B cell (primary cell): ENCODE results near the gene LMNTD1. TPM values are rescaled to one million over a fixed set of nuclear protein-coding genes. Genes with fewer than 3 reads are reported as not detected.

Experiments
- ATAC-seq: fragments of 200-7000 bp; cut with Tn5 transposase; one replicate; pipeline ENCODE4 v1.10.0; 2021; ENCODE audit warnings: low read depth, mild to moderate bottlenecking, moderate number of reproducible peaks, moderate library complexity
- CTCF ChIA-PET: fragments of 350-600 bp; sonication (Branson Sonifier 250); formaldehyde crosslinking; loops from one replicate; lab custom pipeline; 2021; ENCODE audit warnings: antibody characterized with exemption, inconsistent platforms; lab: Charles Lee
- POLR2A ChIA-PET: fragments of 350-600 bp; sonication (Branson Sonifier 250); formaldehyde crosslinking; loops from one replicate; lab custom pipeline; 2021; ENCODE audit warnings: antibody characterized with exemption; lab: Charles Lee
- DNase-seq: peaks from one replicate; pipeline ENCODE4 v3.0.0; 2013
- H2AFZ ChIP-seq: 2 replicates; pipeline ENCODE4 v1.6.1; 2012; ENCODE audit warnings: mild to moderate bottlenecking, low read depth, low read length; ENCODE audit not compliant: insufficient read depth, poor library complexity, severe bottlenecking
- H3K27ac ChIP-seq, 2 donors: 1 replicate in 1 of 2; 2 replicates in 1 of 2; pipeline ENCODE4 v1.5.1; 2012 to 2013; ENCODE audit warnings: low read length in 2 of 2, mild to moderate bottlenecking in 2 of 2, moderate library complexity in 1 of 2
- H3K27me3 ChIP-seq, 4 experiments: fragments of 200-600 bp in 1 of 4; sonication (generic) in 1 of 4; replicated peaks in 1 of 4; 1 replicate in 2 of 4; 2 replicates in 2 of 4; pipeline versions ENCODE4 v1.6.1 to v1.7.0; 2013 to 2016; ENCODE audit warnings: low read length in 3 of 4, mild to moderate bottlenecking in 2 of 4, mixed read lengths in 1 of 4, moderate library complexity in 1 of 4; ENCODE audit not compliant: insufficient read depth in 4 of 4, control insufficient read depth in 3 of 4; ENCODE audit errors: control extremely low read depth in 1 of 4
- H3K36me3 ChIP-seq, 2 experiments: replicated peaks in 1 of 2; 1 replicate in 1 of 2; 2 replicates in 1 of 2; pipeline versions ENCODE4 v1.6.1 to v1.7.1; 2013; ENCODE audit warnings: low read length in 1 of 2; ENCODE audit not compliant: insufficient read depth in 2 of 2, control insufficient read depth in 1 of 2; ENCODE audit errors: control extremely low read depth in 1 of 2, extremely low read depth in 1 of 2
- H3K4me1 ChIP-seq, 2 donors: fragments of 200-600 bp in 1 of 2; sonication (generic) in 1 of 2; 1 replicate in 1 of 2; 2 replicates in 1 of 2; pipeline versions ENCODE4 v1.5.1 to v1.6.1; 2013 to 2017; ENCODE audit warnings: low read length in 2 of 2; ENCODE audit not compliant: control insufficient read depth in 2 of 2, insufficient read depth in 2 of 2
- H3K4me2 ChIP-seq: replicated peaks from 2 replicates; pipeline ENCODE3; 2012; ENCODE audit warnings: mild to moderate bottlenecking, low read depth, low read length; ENCODE audit not compliant: poor library complexity, severe bottlenecking
- H3K4me3 ChIP-seq, 5 experiments: fragments of 200-600 bp in 1 of 5; sonication (generic) in 1 of 5; 1 replicate in 3 of 5; 2 replicates in 2 of 5; pipeline versions ENCODE4 v1.5.1 to v1.7.0; 2011 to 2016; ENCODE audit warnings: low read length in 4 of 5, mild to moderate bottlenecking in 4 of 5, low read depth in 2 of 5, control low read depth in 1 of 5, moderate library complexity in 1 of 5; ENCODE audit not compliant: insufficient read depth in 1 of 5; ENCODE audit errors: control extremely low read depth in 1 of 5, extremely low read depth in 1 of 5
- H3K79me2 ChIP-seq: fragments of 200-600 bp; sonication (generic); one replicate; pipeline ENCODE4 v1.6.0; 2016; ENCODE audit warnings: low read length; ENCODE audit not compliant: control insufficient read depth, insufficient read depth
- H3K9ac ChIP-seq: fragments of 200-600 bp; sonication (generic); 2 replicates; pipeline ENCODE4 v1.6.1; 2017; ENCODE audit warnings: mild to moderate bottlenecking, low read length, moderate library complexity
- H3K9me3 ChIP-seq, 3 donors: one replicate each; pipeline versions ENCODE4 v1.6.1 to v1.7.1; 2013; ENCODE audit warnings: low read length in 2 of 3; ENCODE audit not compliant: control insufficient read depth in 2 of 3, insufficient read depth in 1 of 3; ENCODE audit errors: control extremely low read depth in 1 of 3
- H4K20me1 ChIP-seq: 2 replicates; pipeline ENCODE4 v1.6.0; 2012; ENCODE audit warnings: mild to moderate bottlenecking, low read length; ENCODE audit not compliant: insufficient read depth, control insufficient read depth, poor library complexity, severe bottlenecking
- H3K27ac Mint-ChIP-seq: one replicate; pipeline ENCODE4 v1.8.0; 2021; ENCODE audit warnings: mixed read lengths
- H3K27me3 Mint-ChIP-seq: one replicate; pipeline ENCODE4 v1.8.0; 2021; ENCODE audit warnings: mixed read lengths
- H3K4me1 Mint-ChIP-seq: one replicate; pipeline ENCODE4 v1.8.0; 2021; ENCODE audit warnings: mixed read lengths
- H3K4me3 Mint-ChIP-seq: one replicate; pipeline ENCODE4 v1.8.0; 2021; ENCODE audit warnings: mixed read lengths
- H3K9me3 Mint-ChIP-seq: one replicate; pipeline ENCODE4 v1.8.0; 2022; ENCODE audit warnings: mixed read lengths; ENCODE audit not compliant: insufficient read depth
- EZH2 ChIP-seq: IDR thresholded peaks from 2 replicates; pipeline ENCODE4 v1.6.1; 2012; ENCODE audit warnings: borderline replicate concordance, low read depth, mild to moderate bottlenecking, moderate library complexity, low read length; ENCODE audit not compliant: insufficient read depth, poor library complexity, severe bottlenecking
- WGBS: methylation state at CpG from one replicate; pipeline ENCODE4 v1.1.5; 2013; ENCODE audit warnings: missing lambda C conversion rate; ENCODE audit not compliant: insufficient coverage; 5-methylcytosine and 5-hydroxymethylcytosine counted together
- intact Hi-C: fragments of 100-400 bp; cut with micrococcal nuclease; formaldehyde crosslinking; loops from one replicate; pipeline ENCODE4 v1.10.0; 2022
- polyA plus RNA-seq: library from polyadenylated mRNA; depleted of rRNA; stranded (reverse); fragments of >200 nt; gene quantifications from 2 replicates; pipeline ENCODE4 v1.2.3, GENCODE V29; 2012
- total RNA-seq, 2 donors: library from RNA; stranded (reverse); fragments of 120-200 nt in 1 of 2; gene quantifications; 1 replicate in 1 of 2; 2 replicates in 1 of 2; pipeline versions ENCODE4 v1.2.3 to v1.2.4, GENCODE V29; 2013 to 2022
- TF ChIP-seq, protein P1 (sequence below): fragments of 200-600 bp; IDR thresholded peaks from one replicate; pipeline ENCODE4 v1.8.0; 2022; ENCODE audit warnings: antibody characterized with exemption, mild to moderate bottlenecking

LMNTD1 gene
- total and polyA plus RNA-seq, 2 donors (not counting 1 experiment from before 2014, with no cell fraction given), result not detected

DNA sequence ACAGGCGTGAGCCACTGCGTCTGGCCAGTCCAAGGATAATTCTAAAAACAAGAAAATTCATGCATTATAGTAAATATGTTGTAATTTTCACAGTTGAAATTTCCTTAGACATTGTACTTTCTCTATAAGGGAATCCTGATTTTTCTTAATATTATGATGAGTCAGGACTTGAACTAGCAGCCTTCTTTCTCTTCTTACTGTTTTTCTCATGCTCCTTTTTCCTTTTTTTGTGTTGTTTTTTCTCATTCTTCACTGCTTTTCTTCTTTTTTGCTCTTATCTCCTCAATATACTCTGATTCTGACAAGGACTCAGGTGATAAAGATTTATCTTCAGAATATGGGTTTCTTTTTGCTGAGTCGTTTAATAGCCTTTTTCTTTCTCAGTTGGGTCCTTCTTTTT is 117.7 kb downstream of the LMNTD1 start:
- intact Hi-C loops, result no loop called here
- Mint-ChIP-seq H3K4me3 (no peak overlapping the region), H3K9me3 (no peaks in the 10 kb centered on the region), H3K4me1 (peaks cover 4% of the 10 kb centered on the region), H3K27me3 (peaks cover 5% of the 10 kb centered on the region), H3K27ac (no peak overlapping the region)
- POLR2A ChIA-PET, result no interaction called here
- no CpG with 5 or more reads among the region's 3 CpGs for WGBS
- Histone ChIP-seq H3K27me3 (no peaks in the 10 kb centered on the region), H3K79me2 (no peaks in the 10 kb centered on the region), H3K4me2 (no peak overlapping the region), H4K20me1 (no peaks in the 10 kb centered on the region), H3K9ac (no peak overlapping the region), H3K4me3 (no peak overlapping the region), H3K9me3 (no peaks in the 10 kb centered on the region), H3K4me1 (no peaks in the 10 kb centered on the region), H2AFZ (peak overlapping the region; percentile 75), H3K27ac (no peak overlapping the region), H3K36me3 (no peaks in the 10 kb centered on the region)
- CTCF ChIA-PET, result interaction anchor here (0.6 to 7.9 kb wide), 15 partner anchors 8 to 1361 kb away, joined by 3 to 39 read pairs (median 8); no protein-coding TSS in a partner anchor
- ATAC-seq, result no peak
- TF ChIP-seq, protein P1, sequence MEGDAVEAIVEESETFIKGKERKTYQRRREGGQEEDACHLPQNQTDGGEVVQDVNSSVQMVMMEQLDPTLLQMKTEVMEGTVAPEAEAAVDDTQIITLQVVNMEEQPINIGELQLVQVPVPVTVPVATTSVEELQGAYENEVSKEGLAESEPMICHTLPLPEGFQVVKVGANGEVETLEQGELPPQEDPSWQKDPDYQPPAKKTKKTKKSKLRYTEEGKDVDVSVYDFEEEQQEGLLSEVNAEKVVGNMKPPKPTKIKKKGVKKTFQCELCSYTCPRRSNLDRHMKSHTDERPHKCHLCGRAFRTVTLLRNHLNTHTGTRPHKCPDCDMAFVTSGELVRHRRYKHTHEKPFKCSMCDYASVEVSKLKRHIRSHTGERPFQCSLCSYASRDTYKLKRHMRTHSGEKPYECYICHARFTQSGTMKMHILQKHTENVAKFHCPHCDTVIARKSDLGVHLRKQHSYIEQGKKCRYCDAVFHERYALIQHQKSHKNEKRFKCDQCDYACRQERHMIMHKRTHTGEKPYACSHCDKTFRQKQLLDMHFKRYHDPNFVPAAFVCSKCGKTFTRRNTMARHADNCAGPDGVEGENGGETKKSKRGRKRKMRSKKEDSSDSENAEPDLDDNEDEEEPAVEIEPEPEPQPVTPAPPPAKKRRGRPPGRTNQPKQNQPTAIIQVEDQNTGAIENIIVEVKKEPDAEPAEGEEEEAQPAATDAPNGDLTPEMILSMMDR, result no peak
- no peak for TF ChIP-seq EZH2
- no peak for DNase-seq

- no peaks in the 10 kb centered on the region for H3K79me2 ChIP-seq
- Mint-ChIP-seq H3K9me3 (no peaks in the 10 kb centered on the region), H3K4me3 (no peak overlapping the region), H3K27ac (no peak overlapping the region), H3K27me3 (peaks cover 5% of the 10 kb centered on the region), H3K4me1 (peaks cover 4% of the 10 kb centered on the region)
- no peaks in the 10 kb centered on the region for H3K9me3 ChIP-seq
- no peak for TF ChIP-seq EZH2
- TF ChIP-seq, protein P1, result no peak
- ChIA-PET CTCF (interaction anchor here (0.6 to 7.9 kb wide), 10 partner anchors 9 to 1360 kb away, joined by 3 to 39 read pairs (median 4); no protein-coding TSS in a partner anchor), POLR2A (no interaction called here)
- intact Hi-C loops, result no loop called here
- H3K9ac ChIP-seq, result no peak overlapping the region
- H3K4me2 ChIP-seq, result no peak overlapping the region
- no peak for DNase-seq
- H3K4me1 ChIP-seq, result no peaks in the 10 kb centered on the region
- no peaks in the 10 kb centered on the region for H3K27me3 ChIP-seq
- H3K36me3 ChIP-seq, result no peaks in the 10 kb centered on the region
- no peak for ATAC-seq
- H3K4me3 ChIP-seq, result no peak overlapping the region
- WGBS, result 71% methylated on average over 1 of the region's 3 CpGs
- no peaks in the 10 kb centered on the region for H4K20me1 ChIP-seq
- no peak overlapping the region for H3K27ac ChIP-seq
- no peak overlapping the region for H2AFZ ChIP-seq
Observed at GRCh38 chr12:25434515-25434914, 118.6 kb downstream of the LMNTD1 start.
